Mammary microvascular endothelial cell (primary cell): ENCODE measurements around the gene GVQW3. TPM values are rescaled to one million over a fixed set of nuclear protein-coding genes. Genes with fewer than 3 reads are reported as not detected.

ENCODE experiments used
- total RNA-seq: library from RNA; depleted of rRNA; stranded (reverse); fragments of >200 nt; gene quantifications from 2 replicates; pipeline ENCODE4 v1.2.3, GENCODE V29; 2015

Gene GVQW3
- total RNA-seq: not detected in 2 replicates

DNA sequence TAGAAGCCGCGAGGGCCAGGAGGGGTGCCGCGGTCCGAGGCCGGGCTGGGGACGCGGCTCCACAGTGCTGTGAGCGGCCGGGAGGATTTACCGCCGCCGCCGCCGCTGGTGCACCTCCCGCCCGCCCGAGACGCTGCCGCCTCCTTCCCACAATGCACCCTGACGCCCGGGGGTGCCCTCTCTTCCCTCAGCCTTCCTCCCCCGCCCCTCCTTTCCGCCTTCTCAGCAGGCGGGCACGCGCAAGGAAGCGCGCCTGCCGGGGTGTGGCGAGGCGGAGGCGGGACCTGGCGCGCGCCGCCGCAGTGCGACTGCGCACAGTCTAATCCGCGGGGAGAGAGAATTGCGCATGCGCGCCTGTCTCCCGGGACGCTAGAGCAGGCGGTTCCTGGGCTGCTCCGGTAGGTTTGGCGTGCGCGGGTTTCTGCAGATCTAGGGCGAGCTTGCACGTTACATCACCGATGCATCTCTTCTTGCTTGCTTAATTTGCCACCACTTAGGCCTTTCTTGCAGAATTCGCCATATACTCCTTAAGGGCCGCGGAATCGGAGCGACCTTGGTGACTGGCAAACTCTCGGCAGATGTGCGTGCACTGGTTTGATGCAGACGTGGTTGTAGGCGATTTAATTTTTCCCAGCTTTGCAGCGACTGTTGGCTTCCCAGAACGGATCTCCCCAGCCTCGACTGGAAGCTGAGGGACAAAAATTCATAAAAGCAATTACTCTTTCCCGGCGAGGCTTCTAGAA, at the start of gene GVQW3, which contains the start of gene THAP12:
GVQW3 (plus strand) TSS at position 347 of the 743 bp plus-strand sequence. CDS start 506 bp downstream, outside the sequence.
THAP12 (minus strand) TSS at position 156 of the 743 bp plus-strand sequence. CDS start 296 bp downstream, outside the sequence.

DNA sequence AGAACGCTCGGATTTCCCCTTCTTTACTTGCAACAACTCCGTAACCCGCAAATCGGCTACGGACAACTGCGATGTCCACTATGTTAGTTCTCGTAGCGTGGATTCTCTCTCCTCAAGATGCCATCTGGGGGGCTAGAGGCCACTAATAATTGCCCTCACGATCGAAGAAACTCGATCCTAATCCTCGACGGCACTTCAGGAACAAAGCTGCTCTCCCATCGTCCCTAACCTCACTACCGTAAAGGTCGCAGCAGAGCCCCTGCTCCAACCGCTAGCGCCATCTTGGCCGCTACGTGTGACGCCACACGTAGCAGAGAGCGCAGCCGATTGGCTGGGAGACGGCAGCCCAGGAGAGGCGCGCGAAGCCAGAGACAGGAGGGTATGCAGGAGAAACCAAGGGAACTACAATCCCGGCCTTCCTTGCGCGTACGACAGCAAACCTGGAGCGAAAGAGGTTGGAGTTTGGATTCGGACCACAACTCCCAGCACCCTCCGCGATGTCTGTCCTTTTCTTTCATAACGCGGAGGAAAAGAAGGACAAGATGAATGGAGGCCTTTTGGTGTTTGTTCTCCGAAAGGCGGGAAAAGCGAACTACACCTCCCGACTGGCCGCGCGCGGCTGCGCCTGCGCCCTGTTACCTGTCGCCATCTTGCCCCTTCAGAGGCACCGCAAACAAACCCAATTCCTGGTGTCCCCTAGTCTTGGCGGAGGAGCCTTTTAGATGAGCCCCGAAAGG, 63.4 kb downstream of the GVQW3 start, which contains the start of gene EMSY:
EMSY (plus strand) TSS at position 635 of the 737 bp plus-strand sequence. CDS start 1,921 bp downstream, outside the sequence.

Other genes with a start within 250 kb of the GVQW3 start
- gene WNT11, start 174.8 kb upstream of the GVQW3 start, total RNA-seq: not detected in 2 replicates
- gene THAP12, start 191 bp upstream of the GVQW3 start, total RNA-seq: 27.6 and 35.7 TPM in 2 replicates
- gene EMSY, start 63.7 kb downstream of the GVQW3 start, total RNA-seq: 20.1 and 25.9 TPM in 2 replicates